IPS-18c (cell line): ENCODE measurements around the gene MCEE.
"Not testable (repeated sequence)": the region's sequence is repeated elsewhere in the genome, so short reads cannot be mapped to it uniquely, and the experiment has no call there.

Source experiments
- H3K4me3 ChIP-seq: 2 replicates; pipeline ENCODE4 v1.7.0; 2013; ENCODE audit warnings: low read depth, mild to moderate bottlenecking, low read length, moderate library complexity; ENCODE audit not compliant: insufficient read depth
- H3K9me3 ChIP-seq: one replicate; pipeline ENCODE4 v1.6.1; 2013; ENCODE audit warnings: mild to moderate bottlenecking, low read length, moderate library complexity; ENCODE audit not compliant: control insufficient read depth, insufficient read depth

Gene MCEE

DNA sequence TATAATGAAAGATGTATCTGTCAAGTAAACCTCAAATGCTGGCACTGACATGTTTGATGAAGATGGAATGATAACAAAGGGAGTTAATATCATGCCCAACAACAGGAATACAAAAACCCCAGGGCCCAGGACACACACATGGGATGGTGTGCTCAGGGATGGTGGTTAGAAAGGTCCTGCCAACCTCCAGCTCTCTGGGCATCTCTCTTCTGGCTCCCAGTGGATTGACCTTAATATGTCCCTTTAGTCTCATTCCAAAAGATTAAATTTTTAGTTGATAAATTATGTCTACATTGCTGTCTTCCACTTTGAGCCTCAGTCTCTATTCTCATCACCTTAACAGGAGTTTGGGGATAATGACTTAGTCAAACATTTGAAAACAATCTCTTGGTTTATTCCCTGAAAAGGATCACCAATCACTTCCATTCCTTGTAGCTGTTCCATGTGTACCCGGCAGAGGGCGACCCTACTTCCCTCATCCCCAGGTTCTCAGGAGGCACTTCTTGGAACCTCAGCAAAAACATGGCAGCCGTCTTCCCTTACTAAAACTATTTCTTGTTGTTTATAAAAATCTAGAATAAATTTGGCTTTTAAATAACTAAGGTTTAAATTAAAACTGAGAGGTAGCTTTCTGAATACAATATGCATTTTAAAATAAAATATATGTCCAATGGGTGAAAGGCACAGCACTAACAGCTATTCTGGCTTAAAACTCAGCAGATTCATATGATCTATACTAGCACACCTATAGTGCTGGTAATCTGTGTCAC is 29.6 kb downstream of the MCEE start:
- H3K9me3 ChIP-seq: peaks cover 1% of the 10 kb centered on the region
- no peak overlapping the region for H3K4me3 ChIP-seq

GRCh38 chr2:71092491-71093260 is 37.4 kb downstream of the MCEE start:
- H3K9me3 ChIP-seq, H3K4me3 ChIP-seq: not testable (repeated sequence)

- H3K9me3 ChIP-seq, H3K4me3 ChIP-seq: not testable (repeated sequence)
Measured at GRCh38 chr2:71091808-71092207, 38.2 kb downstream of the MCEE start.

DNA sequence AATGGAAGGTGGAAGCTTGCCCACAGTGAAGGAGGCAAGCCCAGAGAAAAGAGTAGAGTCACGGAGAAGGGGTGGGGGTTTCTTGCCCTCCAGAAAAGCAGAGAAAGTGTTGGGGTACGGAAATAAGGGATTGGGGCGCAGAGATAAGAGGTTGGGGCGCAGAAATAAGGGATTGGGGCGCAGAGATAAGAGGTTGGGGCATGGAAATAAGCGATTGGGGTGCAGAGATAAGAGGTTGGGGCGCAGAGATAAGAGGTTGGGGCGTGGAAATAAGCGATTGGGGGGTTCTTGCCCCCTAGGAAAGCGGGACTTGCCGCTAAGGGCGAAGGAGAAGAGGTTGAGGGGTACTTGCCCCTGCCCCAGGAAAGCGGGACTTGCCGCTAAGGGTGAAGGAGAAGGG is 40.6 kb downstream of the MCEE start:
- H3K9me3 ChIP-seq, H3K4me3 ChIP-seq: not testable (repeated sequence)

- H3K4me3 ChIP-seq, H3K9me3 ChIP-seq: not testable (repeated sequence)
Measured at GRCh38 chr2:71085325-71086003, 44.6 kb downstream of the MCEE start.

GRCh38 chr2:71083752-71084312 is 46.2 kb downstream of the MCEE start:
- not testable (repeated sequence) for H3K4me3 ChIP-seq, H3K9me3 ChIP-seq

- not testable (repeated sequence) for H3K4me3 ChIP-seq, H3K9me3 ChIP-seq
Measured at GRCh38 chr2:71083297-71083696, 46.7 kb downstream of the MCEE start.

GRCh38 chr2:71082402-71083252 is 47.4 kb downstream of the MCEE start:
- H3K4me3 ChIP-seq: no peak overlapping the region
- H3K9me3 ChIP-seq: no peaks in the 10 kb centered on the region

DNA sequence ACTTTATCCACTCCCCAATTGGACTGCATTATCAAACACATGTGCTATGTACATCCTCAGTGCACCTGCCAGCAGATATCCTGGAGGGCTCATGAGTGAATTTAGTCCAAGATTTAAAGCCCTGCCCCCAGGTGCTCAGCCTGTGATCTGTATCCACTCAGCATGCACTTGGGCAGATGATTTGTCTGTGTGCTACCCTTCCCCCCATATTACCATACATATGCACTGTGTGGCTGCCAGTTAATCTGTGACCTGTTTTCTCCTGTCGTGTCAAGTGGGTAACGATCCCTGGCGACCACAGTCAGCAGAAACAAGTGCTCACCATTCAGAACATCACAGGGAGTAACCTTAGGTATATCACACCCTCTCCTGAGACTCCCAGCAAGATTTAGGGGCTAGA is 51.4 kb downstream of the MCEE start:
- no peaks in the 10 kb centered on the region for H3K9me3 ChIP-seq
- no peak overlapping the region for H3K4me3 ChIP-seq

DNA sequence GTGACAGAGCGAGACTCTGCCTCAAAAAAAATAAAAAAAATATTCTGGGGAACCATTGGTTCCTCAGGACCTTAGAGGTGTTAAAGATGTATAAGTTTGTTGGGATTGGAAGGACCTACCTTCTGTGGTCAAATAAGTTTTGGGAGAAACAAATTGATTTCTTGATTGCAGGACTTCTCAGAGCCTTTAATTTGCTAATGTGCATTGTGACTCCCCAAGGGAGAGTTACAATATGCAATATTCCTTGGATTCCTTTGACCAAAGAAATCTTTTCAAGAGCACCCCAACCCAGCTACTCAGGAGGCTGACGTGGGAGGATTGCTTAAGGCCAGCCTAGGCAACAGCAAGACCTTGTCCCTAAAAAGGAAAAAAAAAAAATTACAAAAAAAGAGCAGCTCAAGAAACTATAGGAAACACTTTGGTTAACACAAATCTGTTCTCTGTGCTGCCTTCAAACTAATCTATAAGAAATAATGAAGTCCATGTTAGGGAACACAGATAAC is 55.1 kb downstream of the MCEE start:
- no peak overlapping the region for H3K4me3 ChIP-seq
- H3K9me3 ChIP-seq: no peaks in the 10 kb centered on the region

GRCh38 chr2:71073475-71073874 is 56.6 kb downstream of the MCEE start:
- H3K9me3 ChIP-seq: no peaks in the 10 kb centered on the region
- no peak overlapping the region for H3K4me3 ChIP-seq

DNA sequence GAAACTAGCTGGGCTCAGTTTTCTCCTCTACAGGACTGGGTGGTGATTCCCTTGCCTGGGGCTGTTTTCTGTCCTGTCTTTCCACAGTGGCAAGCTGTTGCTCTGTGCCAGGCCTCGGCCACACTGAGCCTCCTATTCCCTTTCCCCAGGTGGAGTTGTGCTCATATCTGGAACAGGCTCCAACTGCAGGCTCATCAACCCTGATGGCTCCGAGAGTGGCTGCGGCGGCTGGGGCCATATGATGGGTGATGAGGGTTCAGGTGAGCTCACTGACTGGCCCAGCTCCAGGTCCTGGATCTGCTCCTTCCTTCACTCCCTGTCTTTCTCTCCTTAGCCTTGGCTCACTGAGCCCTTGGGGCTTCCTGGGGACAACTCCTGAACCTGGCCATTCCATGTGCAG is 57.5 kb downstream of the MCEE start:
- Histone ChIP-seq H3K4me3 (no peak overlapping the region), H3K9me3 (peaks cover 1% of the 10 kb centered on the region)

GRCh38 chr2:71071681-71072398 is 58.2 kb downstream of the MCEE start:
- H3K9me3 ChIP-seq: peaks cover 3% of the 10 kb centered on the region
- no peak overlapping the region; the same call in 1 of the 2 replicates for H3K4me3 ChIP-seq

GRCh38 chr2:71070294-71071093 is 59.5 kb downstream of the MCEE start:
- peaks cover 3% of the 10 kb centered on the region for H3K9me3 ChIP-seq
- no peak overlapping the region for H3K4me3 ChIP-seq

- H3K4me3 ChIP-seq: peak overlapping the region; percentile 78
Measured at GRCh38 chr2:71069376-71069775, 60.7 kb downstream of the MCEE start.

More at GRCh38 chr2:71069376-71069775, 60.7 kb downstream of the MCEE start:
- H3K9me3 ChIP-seq: peaks cover 3% of the 10 kb centered on the region
